ENCODE data around the gene CREG1. TPM values are rescaled to one million over a fixed set of nuclear protein-coding genes. Genes with fewer than 3 reads are reported as not detected.

Gene CREG1
- total and polyA plus RNA-seq, 2 of the 8 experiments (the other 6 are each of a cell fraction or from before 2014, with no cell fraction given), result 29.8 to 30.1 TPM

- Histone ChIP-seq H4K8ac (ENCODE audit: extremely low read depth, insufficient read depth, low read length) (no peak overlapping the region), H2AFZ (ENCODE audit: low read length) (no peak overlapping the region), H2BK20ac (ENCODE audit: low read length) (no peak overlapping the region), H2BK5ac (ENCODE audit: low read depth, low read length) (no peak overlapping the region), H4K20me1 (replicated peaks in 1 of 2; ENCODE audit: control insufficient read depth in 1 of 2, insufficient read depth in 2 of 2, low read length in 2 of 2) (no peaks in the 10 kb centered on the region), H3K27ac (ENCODE audit: low read depth, low read length) (no peak overlapping the region), H3K14ac (ENCODE audit: insufficient read length) (no peak overlapping the region), H3K23me2 (ENCODE audit: low read depth, low read length) (no peaks in the 10 kb centered on the region), H3K27me3 (replicated peaks in 1 of 4; ENCODE audit: control insufficient read depth in 3 of 4, extremely low read depth in 1 of 4, insufficient read depth in 3 of 4, low read length in 3 of 4) (peaks cover 0 to 2% (median 0%) of the 10 kb centered on the region in 4 experiments; a peak in 1 of 7 replicates), H2BK120ac (replicated peaks; ENCODE audit: low read depth, low read length) (no peak overlapping the region), H3K9me3 (ENCODE audit: insufficient read depth in 2 of 2, low read depth in 1 of 2, low read length in 1 of 2) (no peaks in the 10 kb centered on the region), H2BK15ac (ENCODE audit: low read length) (no peak overlapping the region), H4K5ac (ENCODE audit: insufficient read length, low read depth, low read length) (no peak overlapping the region), H3K4me1 (replicated peaks in 1 of 4; ENCODE audit: control insufficient read depth in 3 of 4, insufficient read depth in 4 of 4, low read length in 3 of 4) (peaks cover 4 to 12% (median 9%) of the 10 kb centered on the region in 4 experiments; a peak in 5 of 7 replicates), H2BK12ac (ENCODE audit: low read depth, low read length) (no peak overlapping the region; the same call in 1 of the 2 replicates), H4K91ac (replicated peaks; ENCODE audit: insufficient read length, low read length) (no peak overlapping the region), H3K79me2 (ENCODE audit: control insufficient read depth in 1 of 2, insufficient read depth in 2 of 2, low read length in 2 of 2) (no peaks in the 10 kb centered on the region), H3K9ac (replicated peaks in 1 of 4; ENCODE audit: extremely low read depth in 1 of 4, low read depth in 3 of 4, low read length in 3 of 4) (no peak overlapping the region), H2AK5ac (ENCODE audit: low read depth, low read length) (no peak overlapping the region), H3K56ac (replicated peaks; ENCODE audit: insufficient read length, low read depth, low read length) (no peak overlapping the region), H3K79me1 (ENCODE audit: low read depth, low read length) (no peaks in the 10 kb centered on the region), H3K4me3 (ENCODE audit: extremely low read depth in 1 of 4, insufficient read depth in 2 of 4, low read depth in 3 of 4, low read length in 4 of 4) (no peak overlapping the region), H3K4me2 (ENCODE audit: insufficient read depth in 1 of 2, low read depth in 2 of 2, low read length in 2 of 2) (peak overlapping the region in 1 of 2 experiments; percentile 28; a peak in 1 of 4 replicates), H3K36me3 (ENCODE audit: control insufficient read depth in 2 of 4, insufficient read depth in 4 of 4, low read length in 3 of 4) (no peaks in the 10 kb centered on the region), H3K4ac (replicated peaks; ENCODE audit: insufficient read length, low read depth, low read length) (no peak overlapping the region), H3K18ac (ENCODE audit: extremely low read depth, low read length) (no peak overlapping the region), H3K23ac (ENCODE audit: insufficient read length) (no peak overlapping the region)
- POLR2A ChIA-PET (ENCODE audit: partially characterized antibody), result no interaction called here
- 38% methylated on average over 4 of the region's 4 CpGs; no CpG with 5 or more reads in 1 of the 2 experiments for WGBS, 2 experiments (ENCODE audit: extremely low coverage in 1 of 2, insufficient coverage in 1 of 2, insufficient read length in 1 of 2, insufficient replicate concordance in 2 of 2, low coverage in 1 of 2, low lambda C conversion rate in 2 of 2, missing lambda C conversion rate in 1 of 2)
- CTCF ChIA-PET (ENCODE audit: partially characterized antibody), result interaction anchor here (0.8 to 1.8 kb wide), 5 partner anchors 9 to 48 kb away, joined by 3 to 5 read pairs (median 3); no protein-coding TSS in a partner anchor
- DNase-seq (ENCODE audit: low read depth in 1 of 2, low spot score in 2 of 2) (peak in 1 of 2 experiments; percentile 46), FAIRE-seq (no peak)
- TF ChIP-seq BCL11A (IDR thresholded peaks at IDR 0.05; ENCODE audit: low read depth in 2 of 2, low read length in 2 of 2) (no peak), HDAC6 (IDR thresholded peaks at IDR 0.05; ENCODE audit: low read depth, low read length) (no peak), BRCA1 (IDR thresholded peaks at IDR 0.05; ENCODE audit: low read depth, low read length) (no peak), PHF8 (conservative IDR thresholded peaks at IDR 0.05; ENCODE audit: low read depth, low read length) (no peak), RAD21 (IDR thresholded peaks at IDR 0.05 in 1 of 2, conservative IDR thresholded peaks at IDR 0.05 in 1 of 2; ENCODE audit: low read depth in 2 of 2, low read length in 2 of 2) (no peak), SP2 (IDR thresholded peaks at IDR 0.05; ENCODE audit: low read length) (no peak), EGR1 (IDR thresholded peaks at IDR 0.05; ENCODE audit: borderline replicate concordance, low read depth, low read length) (no peak), RBBP5 (IDR thresholded peaks at IDR 0.05; ENCODE audit: borderline replicate concordance, low read depth, low read length) (no peak), CEBPB (IDR thresholded peaks at IDR 0.05; ENCODE audit: low read depth, low read length) (no peak), KDM5A (IDR thresholded peaks at IDR 0.05; ENCODE audit: low read length) (no peak), ATF3 (IDR thresholded peaks at IDR 0.05; ENCODE audit: insufficient read depth, low read depth, low read length) (no peak), NRF1 (IDR thresholded peaks at IDR 0.05; ENCODE audit: low read depth, low read length) (no peak)
Observed at GRCh38 chr1:167502719-167503462, 50.7 kb downstream of the CREG1 start.

Data from H1 (cell line).